ENCODE measurements around the gene ADAMTS16.

The ADAMTS16 gene

DNA sequence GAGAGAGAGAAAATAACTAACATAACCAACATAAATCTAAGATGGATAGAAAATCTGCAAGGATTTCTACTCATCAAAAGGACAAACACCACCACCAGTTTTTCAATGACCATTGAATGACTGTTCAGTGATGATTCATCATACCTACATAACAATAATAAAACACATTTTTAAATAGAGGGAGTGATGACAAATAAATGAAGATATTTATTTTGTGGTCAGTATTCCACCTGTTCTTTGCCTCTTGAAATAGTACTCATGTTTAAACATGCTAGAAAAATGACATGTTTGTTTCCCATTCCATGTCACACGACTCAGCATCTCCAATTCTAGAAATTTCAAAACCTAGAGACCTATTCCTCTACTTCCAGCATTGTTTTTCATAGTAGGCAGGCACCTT is 34.6 kb upstream of the ADAMTS16 start:
- DNase-seq (ENCODE audit: low read depth) = no peak
- TF ChIP-seq, protein P1, sequence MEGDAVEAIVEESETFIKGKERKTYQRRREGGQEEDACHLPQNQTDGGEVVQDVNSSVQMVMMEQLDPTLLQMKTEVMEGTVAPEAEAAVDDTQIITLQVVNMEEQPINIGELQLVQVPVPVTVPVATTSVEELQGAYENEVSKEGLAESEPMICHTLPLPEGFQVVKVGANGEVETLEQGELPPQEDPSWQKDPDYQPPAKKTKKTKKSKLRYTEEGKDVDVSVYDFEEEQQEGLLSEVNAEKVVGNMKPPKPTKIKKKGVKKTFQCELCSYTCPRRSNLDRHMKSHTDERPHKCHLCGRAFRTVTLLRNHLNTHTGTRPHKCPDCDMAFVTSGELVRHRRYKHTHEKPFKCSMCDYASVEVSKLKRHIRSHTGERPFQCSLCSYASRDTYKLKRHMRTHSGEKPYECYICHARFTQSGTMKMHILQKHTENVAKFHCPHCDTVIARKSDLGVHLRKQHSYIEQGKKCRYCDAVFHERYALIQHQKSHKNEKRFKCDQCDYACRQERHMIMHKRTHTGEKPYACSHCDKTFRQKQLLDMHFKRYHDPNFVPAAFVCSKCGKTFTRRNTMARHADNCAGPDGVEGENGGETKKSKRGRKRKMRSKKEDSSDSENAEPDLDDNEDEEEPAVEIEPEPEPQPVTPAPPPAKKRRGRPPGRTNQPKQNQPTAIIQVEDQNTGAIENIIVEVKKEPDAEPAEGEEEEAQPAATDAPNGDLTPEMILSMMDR (IDR thresholded peaks at IDR 0.05; ENCODE audit: low read length, missing control alignments) = no peak
- H3K4me3 ChIP-seq (replicated peaks; ENCODE audit: low read depth, low read length) = no peak overlapping the region

DNA sequence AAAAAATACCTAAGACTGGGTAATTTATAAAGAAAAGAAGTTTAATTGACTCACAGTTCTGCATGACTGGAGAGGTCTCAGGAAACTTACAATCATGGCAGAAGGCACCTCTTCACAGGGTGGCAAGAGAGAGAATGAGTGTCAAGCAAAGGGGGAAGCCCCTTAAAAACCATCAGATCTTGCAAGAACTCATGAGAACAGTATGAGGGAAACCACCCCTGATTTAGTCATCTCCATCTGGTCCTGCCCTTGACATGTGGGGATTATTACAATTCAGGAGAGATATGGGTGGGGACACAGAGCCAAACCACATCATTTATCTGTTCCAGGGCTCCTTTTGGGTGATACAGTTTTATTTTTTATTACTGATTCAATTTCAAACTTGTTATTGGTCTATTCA is 23.2 kb upstream of the ADAMTS16 start:
- H3K4me3 ChIP-seq (replicated peaks; ENCODE audit: low read depth, low read length) = no peak overlapping the region
- DNase-seq (ENCODE audit: low read depth) = no peak
- TF ChIP-seq, protein P1 (IDR thresholded peaks at IDR 0.05; ENCODE audit: low read length, missing control alignments) = no peak

DNA sequence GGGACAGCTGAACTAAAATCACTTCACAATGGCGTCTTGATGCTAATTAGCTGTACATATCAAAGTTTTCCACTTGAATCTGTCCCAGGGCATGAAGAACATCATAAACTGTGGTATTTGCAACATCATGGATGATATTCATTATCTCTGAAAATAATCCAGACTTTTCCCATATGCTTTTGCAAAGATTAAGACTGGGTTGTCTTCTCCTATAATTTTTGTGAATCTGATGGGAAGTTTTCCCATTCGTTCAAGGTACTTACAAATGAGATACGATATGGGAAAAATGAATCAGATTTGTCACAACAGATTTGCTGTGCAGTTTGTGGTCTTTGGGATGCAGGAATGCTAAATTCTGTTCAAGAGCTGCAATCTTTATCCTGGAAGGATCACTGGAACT is 17.4 kb upstream of the ADAMTS16 start:
- TF ChIP-seq, protein P1 (IDR thresholded peaks at IDR 0.05; ENCODE audit: low read length, missing control alignments) = no peak
- H3K4me3 ChIP-seq (replicated peaks; ENCODE audit: low read depth, low read length) = no peak overlapping the region
- no peak for DNase-seq (ENCODE audit: low read depth)

DNA sequence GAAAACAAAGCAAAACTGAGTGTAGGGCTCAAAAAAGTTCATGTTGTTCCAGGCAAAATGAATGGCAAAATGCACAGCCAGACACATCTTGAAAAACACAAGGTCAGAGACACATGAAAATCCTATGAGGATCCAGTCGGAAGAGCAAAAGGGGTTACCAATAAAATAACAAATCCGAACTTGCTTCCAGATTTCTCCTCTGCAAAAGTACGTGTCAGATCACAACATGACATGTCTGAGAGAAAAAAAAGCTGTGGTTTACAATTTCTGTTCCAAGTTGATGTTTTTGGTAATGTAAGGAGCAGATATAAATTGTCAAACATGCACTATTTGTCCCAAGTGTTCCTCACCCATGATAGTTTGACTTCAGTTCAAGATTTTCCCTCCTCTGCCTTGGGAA is 15.9 kb upstream of the ADAMTS16 start:
- DNase-seq (ENCODE audit: low read depth) = no peak
- TF ChIP-seq, protein P1 (IDR thresholded peaks at IDR 0.05; ENCODE audit: low read length, missing control alignments) = no peak
- no peak overlapping the region for H3K4me3 ChIP-seq (replicated peaks; ENCODE audit: low read depth, low read length)

DNA sequence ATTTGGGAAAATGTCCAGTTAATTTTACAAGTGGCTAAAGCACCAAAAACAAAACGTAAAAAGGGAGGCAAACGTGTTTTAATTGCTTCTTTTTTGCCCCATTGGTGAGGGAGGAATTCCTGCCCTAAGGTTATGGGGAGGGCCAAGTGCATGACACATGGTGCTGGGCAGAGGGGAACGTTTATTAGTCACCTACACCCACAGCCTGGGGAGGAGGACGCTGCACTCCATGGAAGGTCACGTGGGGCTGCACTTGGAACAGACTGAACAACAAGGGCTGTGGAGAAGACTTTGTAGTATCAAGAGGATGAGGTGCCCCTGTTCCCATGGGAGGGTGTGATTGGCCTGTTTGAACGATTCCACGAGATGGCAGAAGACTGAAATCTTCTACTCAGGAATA is 13.7 kb upstream of the ADAMTS16 start:
- no peak for DNase-seq (ENCODE audit: low read depth)
- no peak overlapping the region for H3K4me3 ChIP-seq (replicated peaks; ENCODE audit: low read depth, low read length)
- TF ChIP-seq, protein P1 (IDR thresholded peaks at IDR 0.05; ENCODE audit: low read length, missing control alignments) = no peak

DNA sequence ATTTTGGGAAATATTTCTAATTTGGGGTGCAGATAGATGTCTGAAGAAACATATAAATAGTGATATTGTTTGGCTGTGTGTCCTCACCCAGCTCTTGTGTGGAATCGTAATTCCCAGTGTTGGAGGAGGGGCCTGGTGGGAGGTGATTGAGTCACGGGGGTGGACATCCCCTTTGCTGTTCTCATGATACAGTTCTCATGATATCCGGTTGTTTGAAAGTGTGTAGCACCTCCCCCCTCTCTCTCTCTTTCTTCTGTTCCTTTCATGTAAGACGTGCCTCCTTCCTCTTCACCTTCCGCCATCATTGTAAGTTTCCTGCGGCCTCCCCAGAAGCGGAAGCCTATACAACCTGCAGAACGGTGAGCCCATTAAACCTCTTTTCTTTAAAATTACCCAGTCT is 11.4 kb upstream of the ADAMTS16 start:
- no peak overlapping the region for H3K4me3 ChIP-seq (replicated peaks; ENCODE audit: low read depth, low read length)
- TF ChIP-seq, protein P1 (IDR thresholded peaks at IDR 0.05; ENCODE audit: low read length, missing control alignments) = no peak
- no peak for DNase-seq (ENCODE audit: low read depth)

DNA sequence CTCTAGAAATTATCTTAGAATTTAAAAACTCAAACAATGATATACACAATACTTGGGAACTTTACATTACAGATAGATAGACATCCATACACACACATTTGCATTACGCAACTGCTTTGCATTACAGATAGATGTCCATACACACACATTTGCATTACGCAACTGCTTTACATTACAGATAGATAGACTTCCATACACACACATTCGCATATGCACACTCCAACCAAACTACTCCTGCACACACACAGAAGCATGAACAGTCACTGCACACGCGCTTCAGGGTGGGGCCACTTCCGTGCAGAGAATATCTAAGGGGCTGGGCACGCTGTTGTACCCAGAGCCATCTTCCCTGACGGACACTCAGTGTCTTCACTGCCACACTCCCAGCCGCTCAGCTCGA is 7.9 kb upstream of the ADAMTS16 start:
- DNase-seq (ENCODE audit: low read depth) = no peak
- TF ChIP-seq, protein P1 (IDR thresholded peaks at IDR 0.05; ENCODE audit: low read length, missing control alignments) = no peak
- H3K4me3 ChIP-seq (replicated peaks; ENCODE audit: low read depth, low read length) = no peak overlapping the region
